Left colon (tissue), 2 donors: ENCODE measurements around the gene SRPK3. TPM values are rescaled to one million over a fixed set of nuclear protein-coding genes. Genes with fewer than 3 reads are reported as not detected.

Experiments used
- ATAC-seq: fragments of 200-7000 bp; cut with Tn5 transposase; one replicate; pipeline ENCODE4 v1.9.1; 2020; ENCODE audit warnings: mild to moderate bottlenecking, moderate library complexity
- DNase-seq, 2 donors: peaks; one replicate each; pipeline ENCODE4 v3.0.0-alpha.2; 2020
- intact Hi-C, 2 donors: fragments of 100-400 bp; cut with DNase I in 1 of 2; cut with micrococcal nuclease in 1 of 2; formaldehyde crosslinking; loops; one replicate each; pipeline versions ENCODE4 v1.11.2 to v1.14.0; 2022; cut with DNase I, micrococcal nuclease
- total RNA-seq, 2 donors: library from RNA; stranded (reverse); fragmentation: NEBNext Ultra II Directional; extraction: Animal tissue kit (Norgen Biotek cat#: 25700); gene quantifications; one replicate each; pipeline ENCODE4 v1.2.1, GENCODE V29; 2021
- donor health status: DM: no; HTN: no; CAD: no.
- donor health status: DM: yes; HTN: yes; CAD: no.

SRPK3 gene
- total RNA-seq, 2 donors from 2014 or later: 1.4 to 1.7 TPM

- ATAC-seq: no peak
- intact Hi-C loops: no loop called here
- DNase-seq: peak in 1 of 2 donors; percentile 14
These were observed 4.2 kb upstream of the SRPK3 start for GRCh38 chrX:153776611-153777045.

- DNase-seq (peak in 1 of 2 donors; percentile 23), ATAC-seq (no peak)
- intact Hi-C loops: no loop called here
These were observed 3.4 kb upstream of the SRPK3 start for GRCh38 chrX:153777261-153778090.

- DNase-seq: no peak
- intact Hi-C loops: no loop called here
- ATAC-seq: no peak
These were observed 2.7 kb upstream of the SRPK3 start for GRCh38 chrX:153778181-153778580.

GRCh38 chrX:153778684-153779101 lies 2.1 kb upstream of the SRPK3 start:
- ATAC-seq: no peak
- intact Hi-C loops: no loop called here
- DNase-seq: no peak

GRCh38 chrX:153779891-153780677 lies 757 bp upstream of the SRPK3 start:
- DNase-seq (no peak), ATAC-seq (no peak)
- intact Hi-C loops: no loop called here

- DNase-seq (peak in 1 of 2 donors; percentile 29), ATAC-seq (peak; percentile 58)
- intact Hi-C loops: no loop called here
These were observed 697 bp downstream of the SRPK3 start for GRCh38 chrX:153781428-153782047.

- DNase-seq: peak in 1 of 2 donors; percentile 29
- peak; percentile 25 for ATAC-seq
- intact Hi-C loops: no loop called here
These were observed 1.5 kb downstream of the SRPK3 start for GRCh38 chrX:153782313-153782712.

GRCh38 chrX:153782871-153783270 lies 2.0 kb downstream of the SRPK3 start:
- ATAC-seq (no peak), DNase-seq (no peak)
- intact Hi-C loops: no loop called here

GRCh38 chrX:153783378-153784013 lies 2.7 kb downstream of the SRPK3 start:
- intact Hi-C loops: no loop called here
- no peak for ATAC-seq
- no peak for DNase-seq

GRCh38 chrX:153784325-153784967 lies 3.6 kb downstream of the SRPK3 start:
- DNase-seq (no peak), ATAC-seq (no peak)
- intact Hi-C loops: no loop called here

- DNase-seq (no peak), ATAC-seq (no peak)
- intact Hi-C loops: no loop called here
These were observed 5.8 kb downstream of the SRPK3 start for GRCh38 chrX:153786669-153787068.

GRCh38 chrX:153789654-153790053 lies 8.8 kb downstream of the SRPK3 start:
- no peak for DNase-seq
- ATAC-seq: no peak
- intact Hi-C loops: no loop called here

- DNase-seq: no peak
- intact Hi-C loops: no loop called here
- no peak for ATAC-seq
These were observed 10.4 kb downstream of the SRPK3 start for GRCh38 chrX:153791104-153791852.

- ATAC-seq: no peak
- no peak for DNase-seq
- intact Hi-C loops: no loop called here
These were observed 11.5 kb downstream of the SRPK3 start for GRCh38 chrX:153792368-153792767.

GRCh38 chrX:153793291-153793690 lies 12.4 kb downstream of the SRPK3 start:
- intact Hi-C loops: no loop called here
- peak; percentile 26 for ATAC-seq
- no peak for DNase-seq

GRCh38 chrX:153794018-153794896 lies 13.4 kb downstream of the SRPK3 start, which contains the start of the genes IDH3G and SSR4:
TSS of gene IDH3G (minus strand) at chrX:153794375. CDS start at chrX:153794326, 49 bp downstream.
TSS of gene SSR4 (plus strand) at chrX:153794668. CDS start at chrX:153794688, 20 bp downstream.
- intact Hi-C loops: no loop called here
- peak; percentile 93 for ATAC-seq

More at GRCh38 chrX:153794018-153794896, 13.4 kb downstream of the SRPK3 start, which contains the start of the genes IDH3G and SSR4:
- peak; percentile 93 for DNase-seq
